Measurements from ENCODE around the gene B2M.
"Not testable (repeated sequence)": the region's sequence is repeated elsewhere in the genome, so short reads cannot be mapped to it uniquely, and the experiment has no call there.

The B2M gene

DNA sequence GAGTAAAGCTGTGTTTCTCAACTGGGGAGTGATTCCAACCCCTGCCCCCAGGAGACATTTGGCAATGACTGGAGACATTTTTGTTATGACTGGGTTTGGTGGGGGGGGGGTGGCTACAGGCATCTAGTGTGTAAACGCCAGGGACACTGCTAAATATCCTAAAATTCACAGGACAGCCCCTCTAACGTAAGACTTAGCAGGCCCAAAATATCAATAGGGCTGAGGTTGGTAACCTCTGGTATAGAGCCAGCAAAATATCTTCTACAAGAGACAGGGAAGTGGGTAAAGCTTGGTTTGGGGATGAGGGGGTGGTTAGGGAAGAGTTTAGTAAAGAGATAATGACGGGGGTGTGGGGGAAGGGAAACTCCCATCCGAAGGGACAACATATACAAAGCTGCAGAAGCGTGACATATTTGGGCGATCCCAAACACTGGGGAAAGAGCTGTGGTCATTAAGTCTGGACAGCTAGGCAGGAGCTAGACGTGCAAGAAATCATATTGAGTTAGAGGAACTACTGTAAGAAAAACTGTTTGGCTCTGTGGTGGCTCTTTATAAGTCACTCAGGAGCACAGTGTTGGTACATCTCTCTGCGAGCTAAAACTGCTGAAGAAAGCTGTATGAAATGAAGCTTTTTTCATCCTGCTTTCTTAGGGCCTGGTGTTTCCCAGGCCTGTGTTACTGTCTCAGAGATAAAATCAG is 24.3 kb downstream of the B2M start:
- H3K9me2 ChIP-seq (replicated peaks; ENCODE audit: insufficient read depth, low read length) = no peaks in the 10 kb centered on the region
- H3K9me3 ChIP-seq (replicated peaks; ENCODE audit: insufficient read depth, low read length) = no peaks in the 10 kb centered on the region
- H3K79me2 ChIP-seq (ENCODE audit: low read length) = peaks cover 18% of the 10 kb centered on the region
- TF ChIP-seq, protein P1, sequence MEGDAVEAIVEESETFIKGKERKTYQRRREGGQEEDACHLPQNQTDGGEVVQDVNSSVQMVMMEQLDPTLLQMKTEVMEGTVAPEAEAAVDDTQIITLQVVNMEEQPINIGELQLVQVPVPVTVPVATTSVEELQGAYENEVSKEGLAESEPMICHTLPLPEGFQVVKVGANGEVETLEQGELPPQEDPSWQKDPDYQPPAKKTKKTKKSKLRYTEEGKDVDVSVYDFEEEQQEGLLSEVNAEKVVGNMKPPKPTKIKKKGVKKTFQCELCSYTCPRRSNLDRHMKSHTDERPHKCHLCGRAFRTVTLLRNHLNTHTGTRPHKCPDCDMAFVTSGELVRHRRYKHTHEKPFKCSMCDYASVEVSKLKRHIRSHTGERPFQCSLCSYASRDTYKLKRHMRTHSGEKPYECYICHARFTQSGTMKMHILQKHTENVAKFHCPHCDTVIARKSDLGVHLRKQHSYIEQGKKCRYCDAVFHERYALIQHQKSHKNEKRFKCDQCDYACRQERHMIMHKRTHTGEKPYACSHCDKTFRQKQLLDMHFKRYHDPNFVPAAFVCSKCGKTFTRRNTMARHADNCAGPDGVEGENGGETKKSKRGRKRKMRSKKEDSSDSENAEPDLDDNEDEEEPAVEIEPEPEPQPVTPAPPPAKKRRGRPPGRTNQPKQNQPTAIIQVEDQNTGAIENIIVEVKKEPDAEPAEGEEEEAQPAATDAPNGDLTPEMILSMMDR (IDR thresholded peaks at IDR 0.05; ENCODE audit: low read length) = no peak
- no peak for TF ChIP-seq EZH2phosphoT487 (IDR thresholded peaks at IDR 0.05; ENCODE audit: low read length)
- TF ChIP-seq EZH2 (optimal IDR thresholded peaks at IDR 0.05; ENCODE audit: low read depth, low read length) = no peak
- peak overlapping the region; percentile 63 for H3K4me2 ChIP-seq (ENCODE audit: low read depth, low read length)
- peaks cover 22% of the 10 kb centered on the region for H3K4me1 ChIP-seq (ENCODE audit: low read length)
- peaks cover 4% of the 10 kb centered on the region; the same call in 1 of the 2 replicates for H3K36me3 ChIP-seq (replicated peaks; ENCODE audit: insufficient read depth, low read length)
- peak overlapping the region; percentile 30 for H3K4me3 ChIP-seq (ENCODE audit: low read length)
- DNase-seq = no peak
- H2AFZ ChIP-seq (ENCODE audit: low read length) = peak overlapping the region; percentile 41
- no peaks in the 10 kb centered on the region for H4K20me1 ChIP-seq (ENCODE audit: insufficient read depth, low read length)
- H3K9ac ChIP-seq (ENCODE audit: low read length) = peak overlapping the region; percentile 47; the same call in 1 of the 2 replicates
- peak overlapping the region; percentile 63 for H3K27ac ChIP-seq (ENCODE audit: low read length)
- H3F3A ChIP-seq (ENCODE audit: insufficient read depth, low read length) = peaks cover 13% of the 10 kb centered on the region
- no peaks in the 10 kb centered on the region for H3K27me3 ChIP-seq (replicated peaks; ENCODE audit: insufficient read depth, low read length)

DNA sequence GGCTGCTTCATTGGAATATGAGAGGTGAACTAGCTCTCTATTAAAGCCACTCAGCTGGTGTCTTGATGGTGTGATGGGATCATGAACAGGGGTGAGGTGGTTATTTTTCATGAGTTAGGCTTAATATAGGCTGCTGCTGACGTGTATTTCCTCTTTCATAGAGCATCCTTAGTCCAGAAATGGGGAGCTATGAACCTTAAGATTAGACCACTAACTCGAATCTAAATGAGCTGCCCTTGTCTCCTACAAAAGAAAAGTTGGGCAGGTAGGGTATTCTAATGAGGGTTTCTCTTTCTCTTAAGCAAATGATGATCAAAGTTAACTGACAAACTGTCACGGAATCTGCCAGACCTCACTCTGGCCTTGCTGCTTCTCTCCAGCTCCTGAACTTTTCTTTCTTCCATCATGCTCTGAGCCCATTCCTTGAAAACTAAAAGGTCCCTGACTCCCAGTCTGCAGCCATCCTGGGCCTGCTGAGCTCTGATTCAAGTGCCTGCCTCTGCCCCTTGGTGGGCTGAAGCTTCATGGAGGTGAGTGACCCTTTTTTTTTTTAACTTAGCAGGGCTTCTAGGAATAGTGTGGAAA is 25.0 kb downstream of the B2M start, which contains the start of gene TRIM69:
TRIM69 (plus strand) TSS at position 348 of the 585 bp plus-strand sequence; CDS start at position 525, 177 bp downstream.
- Histone ChIP-seq H3K36me3 (replicated peaks; ENCODE audit: insufficient read depth, low read length) (peaks cover 4% of the 10 kb centered on the region; the same call in 1 of the 2 replicates), H3K9me2 (replicated peaks; ENCODE audit: insufficient read depth, low read length) (no peaks in the 10 kb centered on the region), H3K4me1 (ENCODE audit: low read length) (peaks cover 22% of the 10 kb centered on the region), H3K4me3 (ENCODE audit: low read length) (peak within 1 kb of the TSS; percentile 30), H3K79me2 (ENCODE audit: low read length) (peaks cover 12% of the 10 kb centered on the region), H4K20me1 (ENCODE audit: insufficient read depth, low read length) (no peaks in the 10 kb centered on the region), H3K9me3 (replicated peaks; ENCODE audit: insufficient read depth, low read length) (no peaks in the 10 kb centered on the region), H3F3A (ENCODE audit: insufficient read depth, low read length) (peaks cover 13% of the 10 kb centered on the region), H2AFZ (ENCODE audit: low read length) (peak within 1 kb of the TSS; percentile 41), H3K4me2 (ENCODE audit: low read depth, low read length) (peak within 1 kb of the TSS; percentile 63), H3K27ac (ENCODE audit: low read length) (peak within 1 kb of the TSS; percentile 63), H3K27me3 (replicated peaks; ENCODE audit: insufficient read depth, low read length) (no peaks in the 10 kb centered on the region), H3K9ac (ENCODE audit: low read length) (peak within 1 kb of the TSS; percentile 47; the same call in 1 of the 2 replicates)
- DNase-seq = peak; percentile 21
- TF ChIP-seq, protein P1 (IDR thresholded peaks at IDR 0.05; ENCODE audit: low read length) = no peak
- TF ChIP-seq EZH2phosphoT487 (IDR thresholded peaks at IDR 0.05; ENCODE audit: low read length) (no peak), EZH2 (optimal IDR thresholded peaks at IDR 0.05; ENCODE audit: low read depth, low read length) (no peak)

GRCh38 chr15:44738340-44738984 is 27.1 kb downstream of the B2M start:
- H3K27ac ChIP-seq (ENCODE audit: low read length) = no peak overlapping the region
- peak; percentile 52 for DNase-seq
- no peaks in the 10 kb centered on the region for H4K20me1 ChIP-seq (ENCODE audit: insufficient read depth, low read length)
- no peaks in the 10 kb centered on the region for H3K79me2 ChIP-seq (ENCODE audit: low read length)
- H3K27me3 ChIP-seq (replicated peaks; ENCODE audit: insufficient read depth, low read length) = no peaks in the 10 kb centered on the region
- no peaks in the 10 kb centered on the region for H3K9me3 ChIP-seq (replicated peaks; ENCODE audit: insufficient read depth, low read length)
- no peak overlapping the region for H3K4me2 ChIP-seq (ENCODE audit: low read depth, low read length)
- no peak overlapping the region for H2AFZ ChIP-seq (ENCODE audit: low read length)
- H3K9ac ChIP-seq (ENCODE audit: low read length) = no peak overlapping the region
- TF ChIP-seq EZH2 (optimal IDR thresholded peaks at IDR 0.05; ENCODE audit: low read depth, low read length) = no peak
- no peak for TF ChIP-seq EZH2phosphoT487 (IDR thresholded peaks at IDR 0.05; ENCODE audit: low read length)
- TF ChIP-seq, protein P1 (IDR thresholded peaks at IDR 0.05; ENCODE audit: low read length) = peak; percentile 77
- no peaks in the 10 kb centered on the region for H3K9me2 ChIP-seq (replicated peaks; ENCODE audit: insufficient read depth, low read length)
- no peaks in the 10 kb centered on the region for H3K36me3 ChIP-seq (replicated peaks; ENCODE audit: insufficient read depth, low read length)
- H3K4me1 ChIP-seq (ENCODE audit: low read length) = peaks cover 22% of the 10 kb centered on the region
- peaks cover 13% of the 10 kb centered on the region for H3F3A ChIP-seq (ENCODE audit: insufficient read depth, low read length)
- H3K4me3 ChIP-seq (ENCODE audit: low read length) = no peak overlapping the region

GRCh38 chr15:44739222-44739847 is 28.0 kb downstream of the B2M start:
- H3K4me3 ChIP-seq (ENCODE audit: low read length); H4K20me1 ChIP-seq (ENCODE audit: insufficient read depth, low read length); H3K9ac ChIP-seq (ENCODE audit: low read length); H3K36me3 ChIP-seq (replicated peaks; ENCODE audit: insufficient read depth, low read length); H3K4me2 ChIP-seq (ENCODE audit: low read depth, low read length); H3K27ac ChIP-seq (ENCODE audit: low read length); DNase-seq; H2AFZ ChIP-seq (ENCODE audit: low read length); H3K9me2 ChIP-seq (replicated peaks; ENCODE audit: insufficient read depth, low read length); H3K27me3 ChIP-seq (replicated peaks; ENCODE audit: insufficient read depth, low read length); H3K79me2 ChIP-seq (ENCODE audit: low read length); H3K9me3 ChIP-seq (replicated peaks; ENCODE audit: insufficient read depth, low read length): not testable (repeated sequence)
- peaks cover 13% of the 10 kb centered on the region for H3F3A ChIP-seq (ENCODE audit: insufficient read depth, low read length)
- peaks cover 22% of the 10 kb centered on the region for H3K4me1 ChIP-seq (ENCODE audit: low read length)

- H3K79me2 ChIP-seq (ENCODE audit: low read length); H3K36me3 ChIP-seq (replicated peaks; ENCODE audit: insufficient read depth, low read length); H3K4me2 ChIP-seq (ENCODE audit: low read depth, low read length); H2AFZ ChIP-seq (ENCODE audit: low read length); H3K4me3 ChIP-seq (ENCODE audit: low read length); H3K4me1 ChIP-seq (ENCODE audit: low read length); H4K20me1 ChIP-seq (ENCODE audit: insufficient read depth, low read length); H3F3A ChIP-seq (ENCODE audit: insufficient read depth, low read length); H3K27ac ChIP-seq (ENCODE audit: low read length); H3K9ac ChIP-seq (ENCODE audit: low read length); H3K9me3 ChIP-seq (replicated peaks; ENCODE audit: insufficient read depth, low read length); H3K9me2 ChIP-seq (replicated peaks; ENCODE audit: insufficient read depth, low read length); DNase-seq; H3K27me3 ChIP-seq (replicated peaks; ENCODE audit: insufficient read depth, low read length): not testable (repeated sequence)
Measured at GRCh38 chr15:44743454-44743853, 32.1 kb downstream of the B2M start.

Measured in MM.1S (cell line).